ENCODE data around the gene ZDHHC17.

The ZDHHC17 gene

GRCh38 chr12:76879710-76880518, 116.0 kb downstream of the ZDHHC17 start:
- DNase-seq: no peak

- DNase-seq: no peak
Observed at GRCh38 chr12:76880519-76881023, 116.7 kb downstream of the ZDHHC17 start.

GRCh38 chr12:76881142-76881541, 117.2 kb downstream of the ZDHHC17 start:
- DNase-seq: no peak

- DNase-seq: no peak
Observed at GRCh38 chr12:76882367-76882766, 118.5 kb downstream of the ZDHHC17 start.

GRCh38 chr12:76883151-76883550, 119.2 kb downstream of the ZDHHC17 start:
- peak; percentile 42 for DNase-seq

GRCh38 chr12:76883811-76884210, 119.9 kb downstream of the ZDHHC17 start:
- no peak for DNase-seq

- DNase-seq: no peak
Observed at GRCh38 chr12:76888775-76889174, 124.9 kb downstream of the ZDHHC17 start.

GRCh38 chr12:76890151-76891143, 126.5 kb downstream of the ZDHHC17 start:
- no peak for DNase-seq

GRCh38 chr12:76891609-76892008, 127.7 kb downstream of the ZDHHC17 start:
- no peak for DNase-seq

GRCh38 chr12:76895796-76896195, 131.9 kb downstream of the ZDHHC17 start:
- no peak for DNase-seq

- no peak for DNase-seq
Observed at GRCh38 chr12:76896274-76896673, 132.4 kb downstream of the ZDHHC17 start.

- no peak for DNase-seq
Observed at GRCh38 chr12:76898442-76898841, 134.5 kb downstream of the ZDHHC17 start.

GRCh38 chr12:76899522-76899921, 135.6 kb downstream of the ZDHHC17 start:
- DNase-seq: no peak

GRCh38 chr12:76901628-76902380, 137.9 kb downstream of the ZDHHC17 start:
- no peak for DNase-seq

Data from T1000 (cell line).